ENCODE measurements around the gene HNRNPH2. TPM values are rescaled to one million over a fixed set of nuclear protein-coding genes. Genes with fewer than 3 reads are reported as not detected.

Gene HNRNPH2
- total RNA-seq, 3 donors from 2014 or later: 48.5 to 83.9 (median 66.2) TPM

DNA sequence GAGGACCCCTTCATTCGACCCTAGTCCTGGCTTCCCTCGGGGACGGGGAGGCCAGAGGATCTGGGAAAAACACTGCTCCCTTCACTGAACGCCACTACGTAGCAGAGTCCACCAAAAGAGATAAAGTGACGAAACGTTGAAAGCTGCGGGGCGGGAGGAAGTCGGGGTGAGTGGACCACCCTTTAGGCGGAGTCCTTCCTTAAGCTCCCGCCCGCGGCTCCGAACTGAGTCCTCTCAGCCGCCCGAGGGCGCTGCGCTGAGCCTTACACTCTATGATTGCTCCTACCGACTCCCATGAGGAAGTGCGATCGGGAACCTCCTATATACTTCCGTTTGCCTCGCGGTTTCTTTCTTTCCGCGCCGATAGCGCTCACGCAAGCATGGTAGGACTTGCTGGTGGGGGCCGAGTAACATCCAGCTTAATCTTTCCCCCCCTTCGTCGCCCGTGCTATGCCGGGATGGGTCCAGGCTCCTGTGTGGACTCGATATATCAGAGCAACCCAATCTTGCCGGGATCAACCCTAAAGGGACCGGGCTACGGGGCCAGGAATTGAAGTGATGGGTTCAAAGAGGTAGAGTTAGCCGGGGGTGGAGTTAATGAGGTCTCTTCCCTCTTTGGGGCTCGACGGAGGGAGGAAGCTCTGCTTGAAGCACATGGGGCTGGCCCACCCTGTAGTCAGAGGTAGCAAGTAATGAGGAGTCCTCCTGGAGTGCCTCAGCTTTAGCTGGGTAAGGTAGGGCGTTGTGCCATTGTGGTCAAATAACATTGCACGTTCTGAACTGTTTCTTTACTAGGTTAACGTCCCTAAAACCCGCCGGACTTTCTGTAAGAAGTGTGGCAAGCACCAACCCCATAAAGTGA, 17.1 kb upstream of the HNRNPH2 start, which contains the start of gene RPL36A:
Gene RPL36A, plus strand, starts transcription at position 348 of the 862 bp plus-strand sequence. Its CDS starts 33 bp downstream, at position 381.
- peak; percentile 78 to 81 for DNase-seq (ENCODE audit: low spot score in 2 of 2)
- TF ChIP-seq POLR2AphosphoS5 (IDR thresholded peaks at IDR 0.05): peak; percentile 85 to 92 (median 86)
- TF ChIP-seq, protein P1, sequence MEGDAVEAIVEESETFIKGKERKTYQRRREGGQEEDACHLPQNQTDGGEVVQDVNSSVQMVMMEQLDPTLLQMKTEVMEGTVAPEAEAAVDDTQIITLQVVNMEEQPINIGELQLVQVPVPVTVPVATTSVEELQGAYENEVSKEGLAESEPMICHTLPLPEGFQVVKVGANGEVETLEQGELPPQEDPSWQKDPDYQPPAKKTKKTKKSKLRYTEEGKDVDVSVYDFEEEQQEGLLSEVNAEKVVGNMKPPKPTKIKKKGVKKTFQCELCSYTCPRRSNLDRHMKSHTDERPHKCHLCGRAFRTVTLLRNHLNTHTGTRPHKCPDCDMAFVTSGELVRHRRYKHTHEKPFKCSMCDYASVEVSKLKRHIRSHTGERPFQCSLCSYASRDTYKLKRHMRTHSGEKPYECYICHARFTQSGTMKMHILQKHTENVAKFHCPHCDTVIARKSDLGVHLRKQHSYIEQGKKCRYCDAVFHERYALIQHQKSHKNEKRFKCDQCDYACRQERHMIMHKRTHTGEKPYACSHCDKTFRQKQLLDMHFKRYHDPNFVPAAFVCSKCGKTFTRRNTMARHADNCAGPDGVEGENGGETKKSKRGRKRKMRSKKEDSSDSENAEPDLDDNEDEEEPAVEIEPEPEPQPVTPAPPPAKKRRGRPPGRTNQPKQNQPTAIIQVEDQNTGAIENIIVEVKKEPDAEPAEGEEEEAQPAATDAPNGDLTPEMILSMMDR (IDR thresholded peaks at IDR 0.05): peak in 2 of 3 donors; percentile 44 to 55
- peak; percentile 43 for TF ChIP-seq POLR2A (IDR thresholded peaks at IDR 0.05)
- no peaks in the 10 kb centered on the region for H3K9me3 ChIP-seq
- H3K27me3 ChIP-seq: peaks cover 0 to 30% of the 10 kb centered on the region in 2 donors
- H3K4me3 ChIP-seq: peak within 1 kb of the TSS; percentile 47 to 72 (median 57)
- no peaks in the 10 kb centered on the region for H3K36me3 ChIP-seq
- intact Hi-C loops (cut with DNase I; ENCODE audit: low total_unique reads): loop anchor here (5.0 kb wide), 1 partner anchor 1826 kb away; the partner anchor contains the start of gene BEX4
- peak within 1 kb of the TSS; percentile 81 to 84 for H3K27ac ChIP-seq
- H3K4me1 ChIP-seq: no peaks in the 10 kb centered on the region

DNA sequence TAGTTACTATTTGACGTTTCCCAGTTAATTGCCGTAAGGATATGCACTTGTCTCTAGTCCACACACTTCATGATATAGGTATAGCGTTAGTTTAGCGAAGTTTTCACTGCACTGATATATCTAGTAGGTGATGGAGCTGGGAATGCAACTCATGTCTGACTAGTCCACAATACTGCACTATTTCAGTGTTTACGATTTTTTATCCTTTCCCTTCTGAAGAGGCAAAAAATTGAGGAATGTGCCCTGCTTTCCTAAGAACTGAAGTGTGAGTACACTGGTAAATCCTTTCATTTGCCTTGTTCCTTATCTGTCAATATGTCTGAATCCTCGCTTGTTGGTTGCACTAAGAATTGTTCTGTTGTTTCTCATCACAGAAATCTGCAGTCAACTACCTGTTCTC, 16.2 kb upstream of the HNRNPH2 start:
- Histone ChIP-seq H3K27me3 (peaks cover 0 to 21% of the 10 kb centered on the region in 2 donors), H3K36me3 (no peaks in the 10 kb centered on the region), H3K4me1 (no peaks in the 10 kb centered on the region), H3K9me3 (no peaks in the 10 kb centered on the region), H3K4me3 (peak overlapping the region; percentile 47 to 72 (median 57)), H3K27ac (peak overlapping the region; percentile 81 to 84)
- no peak for DNase-seq (ENCODE audit: low spot score in 2 of 2)
- TF ChIP-seq, protein P1 (IDR thresholded peaks at IDR 0.05): no peak
- TF ChIP-seq POLR2AphosphoS5 (IDR thresholded peaks at IDR 0.05) (no peak), POLR2A (IDR thresholded peaks at IDR 0.05) (no peak)
- intact Hi-C loops (cut with DNase I; ENCODE audit: low total_unique reads): loop anchor here (5.0 kb wide), 1 partner anchor 1825 kb away; the partner anchor contains the start of gene BEX4

DNA sequence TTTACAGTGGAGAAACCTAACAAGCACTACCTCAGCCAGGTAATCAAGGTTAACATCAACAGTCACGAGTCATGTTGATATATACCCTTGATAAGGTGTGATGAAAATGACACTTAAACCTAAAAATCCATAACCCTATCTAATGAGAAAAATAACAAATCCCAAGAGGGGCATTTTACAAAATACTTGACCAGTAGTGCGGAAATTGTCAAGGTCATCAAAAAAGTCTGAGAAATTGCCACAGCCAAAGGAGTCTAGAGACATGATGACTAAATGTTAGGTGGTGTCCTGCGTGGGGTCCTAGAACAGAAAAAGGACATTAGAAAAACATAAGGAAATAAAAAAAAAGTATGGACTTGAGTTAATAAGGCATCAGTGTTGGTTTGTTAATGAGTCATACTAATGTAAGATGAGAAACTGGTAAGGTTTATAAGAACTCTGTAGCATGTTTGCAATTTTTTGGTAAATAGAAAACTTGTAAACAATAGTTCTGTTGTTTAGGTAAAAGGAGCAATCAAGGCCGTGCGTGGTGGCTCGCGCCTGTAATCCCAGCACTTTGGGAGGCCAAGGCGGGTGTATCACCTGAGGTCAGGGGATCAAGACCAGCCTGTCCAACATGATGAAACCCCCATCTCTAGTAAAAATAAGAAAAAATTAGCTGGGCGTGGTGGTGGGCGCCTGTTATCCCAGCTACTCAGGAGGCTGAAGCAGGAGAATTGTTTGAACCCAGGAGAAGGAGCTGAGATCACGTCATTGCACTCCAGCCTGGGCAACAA, 14.3 kb upstream of the HNRNPH2 start:
- intact Hi-C loops (cut with DNase I; ENCODE audit: low total_unique reads): loop anchor here (5.0 kb wide), 1 partner anchor 1824 kb away; the partner anchor contains the start of gene BEX4
- peaks cover 0 to 14% of the 10 kb centered on the region in 2 donors for H3K27me3 ChIP-seq
- no peaks in the 10 kb centered on the region for H3K9me3 ChIP-seq
- H3K4me1 ChIP-seq: no peaks in the 10 kb centered on the region
- no peaks in the 10 kb centered on the region for H3K36me3 ChIP-seq
- H3K4me3 ChIP-seq: no peak overlapping the region
- H3K27ac ChIP-seq: no peak overlapping the region
- TF ChIP-seq, protein P1 (IDR thresholded peaks at IDR 0.05): no peak
- TF ChIP-seq POLR2AphosphoS5 (IDR thresholded peaks at IDR 0.05): no peak
- no peak for TF ChIP-seq POLR2A (IDR thresholded peaks at IDR 0.05)
- DNase-seq (ENCODE audit: low spot score in 2 of 2): no peak

DNA sequence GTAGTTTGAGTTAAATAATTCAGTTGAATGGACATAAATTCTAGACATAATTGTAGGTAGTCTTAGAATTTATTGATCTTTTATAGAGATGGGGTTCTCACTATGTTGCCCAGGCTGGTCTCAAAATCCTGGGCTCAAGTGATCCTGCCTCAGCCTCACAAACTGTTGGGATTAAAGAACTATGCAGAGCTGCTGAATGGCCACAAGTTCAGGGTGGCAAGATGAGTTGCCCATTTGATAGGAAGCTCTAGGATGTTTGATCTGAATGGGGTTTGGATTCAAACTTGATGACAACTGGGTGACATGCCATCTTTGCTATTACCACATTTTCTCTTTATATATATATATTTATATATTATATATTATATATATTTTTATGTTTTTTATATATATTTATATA, 13.7 kb upstream of the HNRNPH2 start:
- Histone ChIP-seq H3K36me3 (no peaks in the 10 kb centered on the region), H3K9me3 (no peaks in the 10 kb centered on the region), H3K4me3 (no peak overlapping the region), H3K27me3 (peaks cover 0 to 10% of the 10 kb centered on the region in 2 donors), H3K27ac (no peak overlapping the region), H3K4me1 (no peaks in the 10 kb centered on the region)
- TF ChIP-seq, protein P1 (IDR thresholded peaks at IDR 0.05): no peak
- TF ChIP-seq POLR2A (IDR thresholded peaks at IDR 0.05) (no peak), POLR2AphosphoS5 (IDR thresholded peaks at IDR 0.05) (no peak)
- intact Hi-C loops (cut with DNase I; ENCODE audit: low total_unique reads): loop anchor here (5.0 kb wide), 1 partner anchor 1823 kb away; the partner anchor contains the start of gene BEX4
- no peak for DNase-seq (ENCODE audit: low spot score in 2 of 2)

Data from breast epithelium (tissue), 4 donors.